GM23338 (cell line): ENCODE results near the gene RSRC1.

Experiments used
- CREB1 ChIP-seq: fragments of 250-450 bp; sonication (Bioruptor Pico); IDR thresholded peaks from 2 replicates; pipeline ENCODE4 v1.5.0; 2020; ENCODE audit warnings: low read depth, mild to moderate bottlenecking, moderate library complexity
- CTCF ChIP-seq, 2 experiments: fragments of 200-600 bp in 1 of 2; sonication (generic) in 1 of 2; conservative IDR thresholded peaks; 2 replicates each; pipeline versions ENCODE4 v1.5.1 to v1.6.1; 2016 to 2017; ENCODE audit warnings: antibody characterized with exemption in 2 of 2, low read depth in 2 of 2, mild to moderate bottlenecking in 2 of 2, moderate library complexity in 1 of 2
- ETS1 ChIP-seq: IDR thresholded peaks from 2 replicates; pipeline ENCODE4 v1.6.1; 2016; ENCODE audit warnings: antibody characterized with exemption
- EZH2 ChIP-seq: fragments of 200-600 bp; sonication (generic); IDR thresholded peaks from one replicate; pipeline ENCODE4 v1.8.0; 2017; ENCODE audit warnings: antibody characterized with exemption, mild to moderate bottlenecking, low read depth; ENCODE audit not compliant: unreplicated experiment
- EZH2phosphoT487 ChIP-seq: fragments of 200-600 bp; sonication (generic); IDR thresholded peaks from one replicate; pipeline ENCODE4 v1.8.1; 2018; ENCODE audit warnings: antibody characterized with exemption; ENCODE audit not compliant: unreplicated experiment
- POLR2AphosphoS5 ChIP-seq: IDR thresholded peaks from 2 replicates; pipeline ENCODE4 v1.6.1; 2016; ENCODE audit warnings: antibody characterized with exemption, low read depth
- REST ChIP-seq: IDR thresholded peaks from one replicate; pipeline ENCODE4 v1.6.1; 2018; ENCODE audit warnings: antibody characterized with exemption; ENCODE audit not compliant: unreplicated experiment
- ZNF114 ChIP-seq: fragments of 250-450 bp; sonication (Bioruptor Pico); IDR thresholded peaks from 2 replicates; pipeline ENCODE4 v1.5.0; 2020; ENCODE audit warnings: mild to moderate bottlenecking, moderate library complexity
- ZNF331 ChIP-seq: fragments of 250-450 bp; sonication (Bioruptor Pico); IDR thresholded peaks from 2 replicates; pipeline ENCODE4 v1.5.0; 2020; ENCODE audit warnings: low read depth, mild to moderate bottlenecking, moderate library complexity

- TF ChIP-seq CTCF (conservative IDR thresholded peaks at IDR 0.05; ENCODE audit: low read depth in 2 of 2): no peak
- TF ChIP-seq REST: no peak
- TF ChIP-seq POLR2AphosphoS5: no peak
- no peak for TF ChIP-seq CREB1 (CRISPR knock-in tag)
- peak; percentile 70 for TF ChIP-seq EZH2
- TF ChIP-seq ZNF114 (CRISPR knock-in tag): no peak
- peak; percentile 65 for TF ChIP-seq EZH2phosphoT487
- TF ChIP-seq ETS1: no peak
- TF ChIP-seq ZNF331: no peak
These were observed 6.6 kb upstream of the RSRC1 start for GRCh38 chr3:158103081-158103886.
